HUES48 (cell line): ENCODE results near the gene CHAC1.
A peak's percentile ranks its signal among the peaks of the same experiment; 100 is the strongest.

Source experiments
- H3K27ac ChIP-seq: one replicate; pipeline ENCODE4 v1.7.0; 2013; ENCODE audit warnings: low read depth, low read length, inconsistent platforms
- H3K27me3 ChIP-seq: 2 replicates; pipeline ENCODE4 v1.6.1; 2013; ENCODE audit warnings: mild to moderate bottlenecking, low read length; ENCODE audit not compliant: control insufficient read depth, insufficient read depth
- H3K36me3 ChIP-seq: 2 replicates; pipeline ENCODE4 v1.6.1; 2013; ENCODE audit warnings: low read length; ENCODE audit not compliant: control insufficient read depth, insufficient read depth
- H3K4me1 ChIP-seq: 2 replicates; pipeline ENCODE4 v1.6.1; 2013; ENCODE audit warnings: mild to moderate bottlenecking, low read length; ENCODE audit not compliant: control insufficient read depth, insufficient read depth
- H3K4me3 ChIP-seq: 2 replicates; pipeline ENCODE4 v1.5.1; 2013; ENCODE audit warnings: mild to moderate bottlenecking, low read depth, low read length
- H3K9ac ChIP-seq: 2 replicates; pipeline ENCODE4 v1.6.1; 2013; ENCODE audit warnings: mild to moderate bottlenecking, low read depth, low read length, moderate library complexity
- H3K9me3 ChIP-seq: 2 replicates; pipeline ENCODE4 v1.6.1; 2013; ENCODE audit warnings: low read length; ENCODE audit not compliant: control insufficient read depth, insufficient read depth

The CHAC1 gene

DNA sequence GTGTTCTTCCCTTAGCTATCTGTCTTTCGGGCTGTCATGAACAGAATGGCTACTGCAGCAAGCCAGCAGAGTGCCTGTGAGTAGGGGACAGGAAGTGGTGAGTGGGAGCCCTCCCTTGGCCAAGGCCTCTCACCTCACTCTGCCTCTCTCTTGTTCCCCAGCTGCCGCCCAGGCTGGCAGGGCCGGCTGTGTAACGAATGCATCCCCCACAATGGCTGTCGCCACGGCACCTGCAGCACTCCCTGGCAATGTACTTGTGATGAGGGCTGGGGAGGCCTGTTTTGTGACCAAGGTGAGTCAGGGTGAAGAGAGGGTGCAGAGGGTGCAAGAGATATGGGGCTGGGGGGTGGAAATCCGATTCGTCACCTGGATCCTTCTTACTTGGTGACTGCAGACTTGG lies 21.1 kb upstream of the CHAC1 start:
- Histone ChIP-seq H3K4me1 (peaks cover 10% of the 10 kb centered on the region; the same call in 1 of the 2 replicates), H3K4me3 (no peak overlapping the region), H3K27me3 (peaks cover 62% of the 10 kb centered on the region), H3K36me3 (no peaks in the 10 kb centered on the region), H3K9me3 (no peaks in the 10 kb centered on the region), H3K27ac (no peak overlapping the region), H3K9ac (no peak overlapping the region)

GRCh38 chr15:40932649-40933516 lies 20.4 kb upstream of the CHAC1 start:
- Histone ChIP-seq H3K4me3 (no peak overlapping the region), H3K4me1 (peaks cover 8% of the 10 kb centered on the region; the same call in 1 of the 2 replicates), H3K9me3 (no peaks in the 10 kb centered on the region), H3K27me3 (peaks cover 55% of the 10 kb centered on the region), H3K36me3 (no peaks in the 10 kb centered on the region), H3K9ac (no peak overlapping the region), H3K27ac (no peak overlapping the region)

GRCh38 chr15:40933517-40933902 lies 19.8 kb upstream of the CHAC1 start:
- Histone ChIP-seq H3K4me3 (no peak overlapping the region), H3K9ac (no peak overlapping the region), H3K27ac (no peak overlapping the region), H3K9me3 (no peaks in the 10 kb centered on the region), H3K4me1 (peaks cover 8% of the 10 kb centered on the region; the same call in 1 of the 2 replicates), H3K36me3 (no peaks in the 10 kb centered on the region), H3K27me3 (peaks cover 51% of the 10 kb centered on the region)

GRCh38 chr15:40934457-40934856 lies 18.8 kb upstream of the CHAC1 start:
- Histone ChIP-seq H3K9ac (no peak overlapping the region), H3K9me3 (no peaks in the 10 kb centered on the region), H3K4me3 (no peak overlapping the region), H3K27ac (no peak overlapping the region), H3K4me1 (peaks cover 8% of the 10 kb centered on the region; the same call in 1 of the 2 replicates), H3K27me3 (peaks cover 41% of the 10 kb centered on the region), H3K36me3 (no peaks in the 10 kb centered on the region)

DNA sequence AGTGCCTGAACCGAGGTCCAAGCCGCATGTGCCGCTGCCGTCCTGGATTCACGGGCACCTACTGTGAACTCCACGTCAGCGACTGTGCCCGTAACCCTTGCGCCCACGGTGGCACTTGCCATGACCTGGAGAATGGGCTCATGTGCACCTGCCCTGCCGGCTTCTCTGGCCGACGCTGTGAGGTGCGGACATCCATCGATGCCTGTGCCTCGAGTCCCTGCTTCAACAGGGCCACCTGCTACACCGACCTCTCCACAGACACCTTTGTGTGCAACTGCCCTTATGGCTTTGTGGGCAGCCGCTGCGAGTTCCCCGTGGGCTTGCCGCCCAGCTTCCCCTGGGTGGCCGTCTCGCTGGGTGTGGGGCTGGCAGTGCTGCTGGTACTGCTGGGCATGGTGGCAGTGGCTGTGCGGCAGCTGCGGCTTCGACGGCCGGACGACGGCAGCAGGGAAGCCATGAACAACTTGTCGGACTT lies 17.0 kb upstream of the CHAC1 start:
- H3K4me3 ChIP-seq: no peak overlapping the region
- peaks cover 39% of the 10 kb centered on the region for H3K27me3 ChIP-seq
- no peaks in the 10 kb centered on the region for H3K36me3 ChIP-seq
- H3K9ac ChIP-seq: no peak overlapping the region
- H3K9me3 ChIP-seq: no peaks in the 10 kb centered on the region
- peaks cover 12% of the 10 kb centered on the region for H3K4me1 ChIP-seq
- no peak overlapping the region for H3K27ac ChIP-seq

- Histone ChIP-seq H3K27me3 (peaks cover 33% of the 10 kb centered on the region), H3K27ac (no peak overlapping the region), H3K4me1 (peaks cover 14% of the 10 kb centered on the region), H3K9ac (no peak overlapping the region), H3K4me3 (no peak overlapping the region), H3K9me3 (no peaks in the 10 kb centered on the region), H3K36me3 (no peaks in the 10 kb centered on the region)
Observed at GRCh38 chr15:40936709-40937666, 16.3 kb upstream of the CHAC1 start.

DNA sequence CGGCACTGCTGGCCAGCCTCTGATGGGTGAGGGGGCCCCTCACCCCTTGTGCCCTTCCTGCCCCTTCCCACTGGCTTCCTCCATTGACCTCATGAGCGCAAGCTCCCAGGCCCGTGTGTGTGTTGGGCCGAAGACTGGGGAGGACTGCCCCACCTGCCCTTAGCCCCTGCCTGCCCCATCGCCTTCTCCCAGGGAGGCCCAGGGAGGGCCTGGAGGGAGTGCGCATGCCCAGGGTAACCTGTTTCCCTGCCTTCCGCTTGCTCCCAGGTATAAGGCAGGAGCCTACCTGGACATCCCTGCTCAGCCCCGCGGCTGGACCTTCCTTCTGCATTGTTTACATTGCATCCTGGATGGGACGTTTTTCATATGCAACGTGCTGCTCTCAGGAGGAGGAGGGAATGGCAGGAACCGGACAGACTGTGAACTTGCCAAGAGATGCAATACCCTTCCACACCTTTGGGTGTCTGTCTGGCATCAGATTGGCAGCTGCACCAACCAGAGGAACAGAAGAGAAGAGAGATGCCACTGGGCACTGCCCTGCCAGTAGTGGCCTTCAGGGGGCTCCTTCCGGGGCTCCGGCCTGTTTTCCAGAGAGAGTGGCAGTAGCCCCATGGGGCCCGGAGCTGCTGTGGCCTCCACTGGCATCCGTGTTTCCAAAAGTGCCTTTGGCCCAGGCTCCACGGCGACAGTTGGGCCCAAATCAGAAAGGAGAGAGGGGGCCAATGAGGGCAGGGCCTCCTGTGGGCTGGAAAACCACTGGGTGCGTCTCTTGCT lies 15.3 kb upstream of the CHAC1 start:
- Histone ChIP-seq H3K36me3 (no peaks in the 10 kb centered on the region), H3K27ac (no peak overlapping the region), H3K4me3 (no peak overlapping the region), H3K9me3 (no peaks in the 10 kb centered on the region), H3K9ac (no peak overlapping the region), H3K27me3 (peaks cover 24% of the 10 kb centered on the region), H3K4me1 (peaks cover 19% of the 10 kb centered on the region)

DNA sequence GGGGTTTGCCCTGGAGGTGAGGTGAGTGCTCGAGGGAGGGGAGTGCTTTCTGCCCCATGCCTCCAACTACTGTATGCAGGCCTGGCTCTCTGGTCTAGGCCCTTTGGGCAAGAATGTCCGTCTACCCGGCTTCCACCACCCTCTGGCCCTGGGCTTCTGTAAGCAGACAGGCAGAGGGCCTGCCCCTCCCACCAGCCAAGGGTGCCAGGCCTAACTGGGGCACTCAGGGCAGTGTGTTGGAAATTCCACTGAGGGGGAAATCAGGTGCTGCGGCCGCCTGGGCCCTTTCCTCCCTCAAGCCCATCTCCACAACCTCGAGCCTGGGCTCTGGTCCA lies 14.8 kb upstream of the CHAC1 start:
- Histone ChIP-seq H3K9me3 (no peaks in the 10 kb centered on the region), H3K4me1 (peaks cover 19% of the 10 kb centered on the region)

GRCh38 chr15:40940296-40940801 lies 12.9 kb upstream of the CHAC1 start:
- H3K27ac ChIP-seq: no peak overlapping the region
- H3K27me3 ChIP-seq: peaks cover 24% of the 10 kb centered on the region
- H3K36me3 ChIP-seq: no peaks in the 10 kb centered on the region
- no peak overlapping the region for H3K9ac ChIP-seq
- H3K9me3 ChIP-seq: no peaks in the 10 kb centered on the region
- H3K4me1 ChIP-seq: peaks cover 19% of the 10 kb centered on the region
- no peak overlapping the region for H3K4me3 ChIP-seq

More for the DNA sequence above, 14.8 kb upstream of the CHAC1 start:
- H3K27me3 ChIP-seq: peaks cover 23% of the 10 kb centered on the region
- H3K9ac ChIP-seq: no peak overlapping the region
- H3K27ac ChIP-seq: no peak overlapping the region
- no peaks in the 10 kb centered on the region for H3K36me3 ChIP-seq
- H3K4me3 ChIP-seq: no peak overlapping the region

- H3K27ac ChIP-seq: peak overlapping the region; percentile 38
- no peaks in the 10 kb centered on the region for H3K36me3 ChIP-seq
- peak overlapping the region; percentile 79 for H3K9ac ChIP-seq
- H3K9me3 ChIP-seq: no peaks in the 10 kb centered on the region
- H3K27me3 ChIP-seq: peaks cover 24% of the 10 kb centered on the region
- H3K4me3 ChIP-seq: peak overlapping the region; percentile 58
- peaks cover 19% of the 10 kb centered on the region for H3K4me1 ChIP-seq
Observed at GRCh38 chr15:40941068-40941527, 12.2 kb upstream of the CHAC1 start.
